ENCODE results near the gene NR2E3.

The NR2E3 gene

GRCh38 chr15:71801935-71802655, 8.3 kb upstream of the NR2E3 start:
- H3K4me3 ChIP-seq (replicated peaks; ENCODE audit: low read depth, low read length), result no peak overlapping the region
- no peak for DNase-seq (ENCODE audit: low read depth)
- TF ChIP-seq CTCF (IDR thresholded peaks at IDR 0.05; ENCODE audit: low read length, missing control alignments), result no peak

- TF ChIP-seq CTCF (IDR thresholded peaks at IDR 0.05; ENCODE audit: low read length, missing control alignments), result peak; percentile 32
- no peak for DNase-seq (ENCODE audit: low read depth)
- H3K4me3 ChIP-seq (replicated peaks; ENCODE audit: low read depth, low read length), result no peak overlapping the region
Measured at GRCh38 chr15:71802770-71803169, 7.6 kb upstream of the NR2E3 start.

GRCh38 chr15:71804226-71804625, 6.1 kb upstream of the NR2E3 start:
- no peak for DNase-seq (ENCODE audit: low read depth)
- H3K4me3 ChIP-seq (replicated peaks; ENCODE audit: low read depth, low read length), result no peak overlapping the region
- no peak for TF ChIP-seq CTCF (IDR thresholded peaks at IDR 0.05; ENCODE audit: low read length, missing control alignments)

GRCh38 chr15:71804695-71805470, 5.5 kb upstream of the NR2E3 start:
- TF ChIP-seq CTCF (IDR thresholded peaks at IDR 0.05; ENCODE audit: low read length, missing control alignments), result no peak
- no peak for DNase-seq (ENCODE audit: low read depth)
- no peak overlapping the region for H3K4me3 ChIP-seq (replicated peaks; ENCODE audit: low read depth, low read length)

- DNase-seq (ENCODE audit: low read depth), result peak; percentile 47
- H3K4me3 ChIP-seq (replicated peaks; ENCODE audit: low read depth, low read length), result no peak overlapping the region
- TF ChIP-seq CTCF (IDR thresholded peaks at IDR 0.05; ENCODE audit: low read length, missing control alignments), result no peak
Measured at GRCh38 chr15:71806452-71806931, 3.9 kb upstream of the NR2E3 start.

- DNase-seq (ENCODE audit: low read depth), result no peak
- TF ChIP-seq CTCF (IDR thresholded peaks at IDR 0.05; ENCODE audit: low read length, missing control alignments), result no peak
- H3K4me3 ChIP-seq (replicated peaks; ENCODE audit: low read depth, low read length), result no peak overlapping the region
Measured at GRCh38 chr15:71807125-71807629, 3.2 kb upstream of the NR2E3 start.

All from fibroblast of pulmonary artery (primary cell).